HG03565 (cell line): ENCODE data around the gene CUTA.

Source experiments
- ATAC-seq: cut with Tn5 transposase; IDR thresholded peaks from one replicate; pipeline ENCODE4 v1.9.1; 2021; ENCODE audit warnings: mild to moderate bottlenecking, moderate library complexity; ENCODE audit not compliant: unreplicated experiment

The CUTA gene

GRCh38 chr6:33424855-33425667 is 7.2 kb upstream of the CUTA start:
- no peak for ATAC-seq

GRCh38 chr6:33423777-33424176 is 5.9 kb upstream of the CUTA start:
- ATAC-seq: no peak

GRCh38 chr6:33421344-33421643 is 3.4 kb upstream of the CUTA start:
- no peak for ATAC-seq

- no peak for ATAC-seq
Measured at GRCh38 chr6:33420491-33421343, 2.8 kb upstream of the CUTA start.

GRCh38 chr6:33419580-33420490 is 1.9 kb upstream of the CUTA start, which contains the start of gene SYNGAP1:
Gene SYNGAP1, plus strand, starts transcription at chr6:33420065. Its CDS starts 200 bp downstream, at chr6:33420265.
- no peak for ATAC-seq

- no peak for ATAC-seq
Measured at GRCh38 chr6:33418690-33419291, 884 bp upstream of the CUTA start.

GRCh38 chr6:33417128-33417902 is 592 bp downstream of the CUTA start:
- ATAC-seq: no peak

- ATAC-seq: no peak
Measured at GRCh38 chr6:33416386-33417127, 1.4 kb downstream of the CUTA start.

- no peak for ATAC-seq
Measured at GRCh38 chr6:33415831-33416230, 2.1 kb downstream of the CUTA start.

- no peak for ATAC-seq
Measured at GRCh38 chr6:33414592-33415271, 3.2 kb downstream of the CUTA start.

- ATAC-seq: no peak
Measured at GRCh38 chr6:33413241-33414120, 4.4 kb downstream of the CUTA start.

GRCh38 chr6:33412140-33413009 is 5.5 kb downstream of the CUTA start:
- no peak for ATAC-seq

GRCh38 chr6:33411632-33412005 is 6.3 kb downstream of the CUTA start:
- ATAC-seq: no peak

- peak; percentile 29 for ATAC-seq
Measured at GRCh38 chr6:33410711-33411631, 6.9 kb downstream of the CUTA start, which contains the start of gene PHF1. Gene PHF1, plus strand, starts transcription at chr6:33411014. Its CDS starts 1,250 bp downstream, at chr6:33412264.

GRCh38 chr6:33410050-33410710 is 7.7 kb downstream of the CUTA start:
- peak; percentile 72 for ATAC-seq
